Keratinocyte (primary cell): Measurements from ENCODE around the gene MPP1. TPM values are rescaled to one million over a fixed set of nuclear protein-coding genes. Genes with fewer than 3 reads are reported as not detected.

Experiments
- DNase-seq: peaks from one replicate; pipeline ENCODE4 v3.0.0-alpha.2; 2011; ENCODE audit warnings: low read depth, missing footprints, low spot score
- FAIRE-seq: peaks from 2 replicates; lab custom pipeline; 2011; peaks lifted over from hg19 to GRCh38; lab: Jason Lieb, UNC
- H2AFZ ChIP-seq: 2 replicates; pipeline ENCODE4 v1.6.0; 2012; ENCODE audit warnings: low read length, control low read depth, inconsistent platforms; ENCODE audit not compliant: control insufficient read depth
- H3K27ac ChIP-seq: 2 replicates; pipeline ENCODE4 v1.5.1; 2011; ENCODE audit warnings: low read length; ENCODE audit not compliant: control insufficient read depth, insufficient read depth
- H3K27me3 ChIP-seq: 3 replicates; pipeline ENCODE4 v1.6.0; 2011; ENCODE audit warnings: low read length; ENCODE audit not compliant: control insufficient read depth, insufficient read depth; ENCODE audit errors: extremely low read depth
- H3K36me3 ChIP-seq, 2 experiments: 2 replicates in 1 of 2; 3 replicates in 1 of 2; pipeline ENCODE4 v1.5.1; 2011; ENCODE audit warnings: low read length in 2 of 2, mild to moderate bottlenecking in 1 of 2; ENCODE audit not compliant: control insufficient read depth in 2 of 2, insufficient read depth in 2 of 2; ENCODE audit errors: extremely low read depth in 1 of 2
- H3K4me1 ChIP-seq: 3 replicates; pipeline ENCODE4 v1.5.1; 2011; ENCODE audit warnings: low read length; ENCODE audit not compliant: control insufficient read depth, insufficient read depth; ENCODE audit errors: extremely low read depth
- H3K4me2 ChIP-seq: 3 replicates; pipeline ENCODE4 v1.6.0; 2011; ENCODE audit warnings: low read depth, low read length; ENCODE audit not compliant: control insufficient read depth, insufficient read depth; ENCODE audit errors: extremely low read depth
- H3K4me3 ChIP-seq, 3 experiments: fragments of 200-600 bp in 1 of 3; sonication (generic) in 1 of 3; 2 replicates in 2 of 3; 3 replicates in 1 of 3; pipeline ENCODE4 v1.5.1; 2011 to 2016; ENCODE audit warnings: low read length in 3 of 3, mild to moderate bottlenecking in 3 of 3, control low read depth in 2 of 3, inconsistent platforms in 1 of 3, low read depth in 1 of 3, mixed read lengths in 1 of 3, mixed run types in 1 of 3, moderate library complexity in 1 of 3; ENCODE audit not compliant: control insufficient read depth in 2 of 3, insufficient read depth in 2 of 3; ENCODE audit errors: extremely low read depth in 1 of 3
- H3K79me2 ChIP-seq: 2 replicates; pipeline ENCODE4 v1.6.0; 2012; ENCODE audit warnings: low read length; ENCODE audit not compliant: control insufficient read depth, insufficient read depth
- H3K9ac ChIP-seq: 3 replicates; pipeline ENCODE4 v1.6.0; 2011; ENCODE audit warnings: low read length; ENCODE audit not compliant: control insufficient read depth, insufficient read depth; ENCODE audit errors: extremely low read depth
- H3K9me1 ChIP-seq: 3 replicates; pipeline ENCODE4 v1.6.0; 2011; ENCODE audit warnings: low read length; ENCODE audit not compliant: control insufficient read depth, insufficient read depth; ENCODE audit errors: extremely low read depth
- H3K9me3 ChIP-seq: 2 replicates; pipeline ENCODE4 v1.5.1; 2012; ENCODE audit warnings: low read depth, low read length; ENCODE audit not compliant: control insufficient read depth
- H4K20me1 ChIP-seq: 3 replicates; pipeline ENCODE4 v1.6.0; 2011; ENCODE audit warnings: low read length; ENCODE audit not compliant: control insufficient read depth, insufficient read depth; ENCODE audit errors: extremely low read depth
- EZH2 ChIP-seq: IDR thresholded peaks from one replicate; pipeline ENCODE4 v1.6.1; 2012; ENCODE audit warnings: inconsistent platforms, mild to moderate bottlenecking, low read length, moderate library complexity
- dilution Hi-C: fragments of 300-500 bp; cut with MboI; formaldehyde crosslinking; loops from one replicate; pipeline ENCODE4 v1.7.0; 2020; ENCODE audit warnings: low sequenced_read_pairs; ENCODE audit not compliant: extremely low pct_ligation_motif_present
- polyA plus RNA-seq, 5 experiments: library from polyadenylated mRNA; depleted of rRNA in 3 of 5; stranded (reverse) in 3 of 5; stranded (forward) in 1 of 5; unstranded in 1 of 5; fragments of >200 nt; gene quantifications; 1 replicate in 1 of 5; 2 replicates in 3 of 5; 3 replicates in 1 of 5; pipeline versions ENCODE4 v1.2.1 to v1.2.3, GENCODE V29; 2011 to 2012; ENCODE audit warnings: missing spikeins in 2 of 5, low read depth in 1 of 5, low replicate concordance in 1 of 5
- TF ChIP-seq, protein P1 (sequence below), 3 experiments: IDR thresholded peaks in 1 of 3; conservative IDR thresholded peaks in 1 of 3; optimal IDR thresholded peaks in 1 of 3; 2 replicates in 2 of 3; 3 replicates in 1 of 3; pipeline versions ENCODE3 to v1.5.1; 2011; ENCODE audit warnings: low read length in 3 of 3, mild to moderate bottlenecking in 3 of 3, moderate library complexity in 2 of 3, control low read depth in 1 of 3, inconsistent platforms in 1 of 3; ENCODE audit not compliant: insufficient read depth in 2 of 3; ENCODE audit errors: extremely low read depth in 1 of 3

MPP1 gene
- polyA plus RNA-seq, 1 donor (not counting 4 experiments of a cell fraction or from before 2014, with no cell fraction given) = 4.9 TPM

DNA sequence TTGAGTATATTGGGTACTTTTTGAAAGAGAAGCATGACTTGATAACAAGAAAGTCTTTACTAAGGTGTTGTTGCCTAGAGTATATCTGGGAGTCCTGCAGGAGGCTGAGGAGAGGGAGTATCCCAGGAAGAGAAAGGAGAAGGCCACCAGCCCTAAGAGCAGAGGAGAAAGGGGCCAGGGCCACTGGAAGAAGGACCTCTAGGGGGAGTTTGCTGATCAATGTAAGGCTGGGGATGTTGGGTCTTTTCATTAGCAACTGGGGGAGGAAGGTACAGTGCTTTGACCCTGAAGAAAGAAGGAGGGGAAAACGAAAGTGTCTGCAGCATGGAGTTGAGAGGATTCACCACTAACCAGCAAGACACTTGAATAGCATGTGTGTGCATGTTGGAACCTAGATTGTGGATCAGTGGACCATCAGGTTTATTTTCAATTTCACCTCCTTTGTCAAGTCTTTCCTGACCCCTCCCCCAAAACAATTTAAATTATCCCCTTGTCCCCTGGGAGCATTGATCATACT, 24.7 kb upstream of the MPP1 start:
- no peak overlapping the region for H3K27ac ChIP-seq
- H3K9me1 ChIP-seq = no peaks in the 10 kb centered on the region
- no peak overlapping the region for H3K9ac ChIP-seq
- DNase-seq = no peak
- H3K9me3 ChIP-seq = no peaks in the 10 kb centered on the region
- H3K27me3 ChIP-seq = no peaks in the 10 kb centered on the region
- H3K4me1 ChIP-seq = no peaks in the 10 kb centered on the region
- dilution Hi-C loops = no loop called here
- no peaks in the 10 kb centered on the region for H4K20me1 ChIP-seq
- no peaks in the 10 kb centered on the region for H3K79me2 ChIP-seq
- no peak for FAIRE-seq
- no peaks in the 10 kb centered on the region for H3K36me3 ChIP-seq
- no peak overlapping the region for H3K4me2 ChIP-seq
- H2AFZ ChIP-seq = no peak overlapping the region
- H3K4me3 ChIP-seq = no peak overlapping the region
- TF ChIP-seq, protein P1, sequence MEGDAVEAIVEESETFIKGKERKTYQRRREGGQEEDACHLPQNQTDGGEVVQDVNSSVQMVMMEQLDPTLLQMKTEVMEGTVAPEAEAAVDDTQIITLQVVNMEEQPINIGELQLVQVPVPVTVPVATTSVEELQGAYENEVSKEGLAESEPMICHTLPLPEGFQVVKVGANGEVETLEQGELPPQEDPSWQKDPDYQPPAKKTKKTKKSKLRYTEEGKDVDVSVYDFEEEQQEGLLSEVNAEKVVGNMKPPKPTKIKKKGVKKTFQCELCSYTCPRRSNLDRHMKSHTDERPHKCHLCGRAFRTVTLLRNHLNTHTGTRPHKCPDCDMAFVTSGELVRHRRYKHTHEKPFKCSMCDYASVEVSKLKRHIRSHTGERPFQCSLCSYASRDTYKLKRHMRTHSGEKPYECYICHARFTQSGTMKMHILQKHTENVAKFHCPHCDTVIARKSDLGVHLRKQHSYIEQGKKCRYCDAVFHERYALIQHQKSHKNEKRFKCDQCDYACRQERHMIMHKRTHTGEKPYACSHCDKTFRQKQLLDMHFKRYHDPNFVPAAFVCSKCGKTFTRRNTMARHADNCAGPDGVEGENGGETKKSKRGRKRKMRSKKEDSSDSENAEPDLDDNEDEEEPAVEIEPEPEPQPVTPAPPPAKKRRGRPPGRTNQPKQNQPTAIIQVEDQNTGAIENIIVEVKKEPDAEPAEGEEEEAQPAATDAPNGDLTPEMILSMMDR (optimal IDR thresholded peaks at IDR 0.05 in 1 of 3, IDR thresholded peaks at IDR 0.05 in 1 of 3, conservative IDR thresholded peaks at IDR 0.05 in 1 of 3; ENCODE audit: extremely low read depth in 1 of 3, insufficient read depth in 2 of 3, low read length in 3 of 3) = no peak
- no peak for TF ChIP-seq EZH2

GRCh38 chrX:154829134-154829533, 23.8 kb upstream of the MPP1 start:
- H3K4me2 ChIP-seq = no peak overlapping the region
- DNase-seq (no peak), FAIRE-seq (no peak)
- no peaks in the 10 kb centered on the region for H3K9me3 ChIP-seq
- dilution Hi-C loops = no loop called here
- H3K27ac ChIP-seq = no peak overlapping the region
- TF ChIP-seq, protein P1 (optimal IDR thresholded peaks at IDR 0.05 in 1 of 3, IDR thresholded peaks at IDR 0.05 in 1 of 3, conservative IDR thresholded peaks at IDR 0.05 in 1 of 3; ENCODE audit: extremely low read depth in 1 of 3, insufficient read depth in 2 of 3, low read length in 3 of 3) = no peak
- no peak for TF ChIP-seq EZH2
- no peak overlapping the region for H2AFZ ChIP-seq
- H3K9me1 ChIP-seq = no peaks in the 10 kb centered on the region
- H3K9ac ChIP-seq = no peak overlapping the region
- peaks cover 4% of the 10 kb centered on the region for H3K4me1 ChIP-seq
- H3K27me3 ChIP-seq = no peaks in the 10 kb centered on the region
- H3K79me2 ChIP-seq = no peaks in the 10 kb centered on the region
- no peak overlapping the region for H3K4me3 ChIP-seq
- H4K20me1 ChIP-seq = no peaks in the 10 kb centered on the region
- H3K36me3 ChIP-seq = no peaks in the 10 kb centered on the region
